Measurements from ENCODE around the gene C1orf74.

The C1orf74 gene

GRCh38 chr1:209766051-209766450 lies 18.3 kb downstream of the C1orf74 start:
- peak; percentile 86 to 90 for DNase-seq (ENCODE audit: low read depth in 1 of 2, low spot score in 1 of 2)
- no peak overlapping the region for H3K4me3 ChIP-seq (replicated peaks; ENCODE audit: insufficient read depth, low read length)
- no peaks in the 10 kb centered on the region for H3K27me3 ChIP-seq (ENCODE audit: insufficient read depth, poor library complexity, severe bottlenecking)
- H3K27ac ChIP-seq (replicated peaks) = peak overlapping the region; percentile 43; the same call in 1 of the 2 replicates
- TF ChIP-seq CTCF (IDR thresholded peaks at IDR 0.05; ENCODE audit: insufficient read depth, low read length) (no peak), POLR2AphosphoS5 (IDR thresholded peaks at IDR 0.05; ENCODE audit: low read depth) (peak; percentile 69), REST (IDR thresholded peaks at IDR 0.05; ENCODE audit: insufficient replicate concordance, low read depth) (no peak)

DNA sequence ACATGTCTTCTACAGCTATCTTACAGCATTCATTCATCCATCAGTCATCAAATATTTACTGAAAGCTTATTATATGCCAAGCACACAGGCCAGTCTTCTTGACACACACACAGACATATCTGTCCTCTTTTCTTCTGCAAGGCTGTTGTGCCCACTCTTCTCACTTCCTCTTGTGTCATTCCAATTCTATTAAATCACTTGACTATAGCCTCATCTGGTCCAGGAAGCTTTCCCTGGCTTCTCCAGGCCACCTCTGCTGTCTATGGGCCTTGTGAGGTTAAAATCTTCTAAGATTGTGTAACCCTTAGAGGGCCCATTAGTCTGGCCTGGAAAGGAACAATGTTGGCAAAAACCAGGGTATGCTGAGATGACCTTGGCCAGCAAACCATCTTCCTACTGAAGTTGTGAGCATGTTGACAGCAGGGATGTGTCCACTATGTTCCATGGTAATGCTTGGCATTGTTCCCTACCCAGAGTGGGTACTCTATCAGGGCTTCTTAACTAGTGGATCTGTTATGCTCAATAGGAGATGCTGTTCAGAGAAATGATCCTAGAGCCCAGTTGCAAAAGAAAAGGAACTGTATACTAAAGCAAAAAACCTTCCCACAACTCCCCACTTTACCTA lies 23.2 kb downstream of the C1orf74 start:
- no peak for DNase-seq (ENCODE audit: low read depth in 1 of 2, low spot score in 1 of 2)
- TF ChIP-seq GABPA (IDR thresholded peaks at IDR 0.05; ENCODE audit: low read depth) = no peak
- no peak for TF ChIP-seq REST (IDR thresholded peaks at IDR 0.05; ENCODE audit: insufficient replicate concordance, low read depth)
- no peak for TF ChIP-seq POLR2AphosphoS5 (IDR thresholded peaks at IDR 0.05; ENCODE audit: low read depth)
- TF ChIP-seq SPI1 (IDR thresholded peaks at IDR 0.05; ENCODE audit: borderline replicate concordance, low read depth) = no peak; the same call in 1 of the 2 replicates
- TF ChIP-seq CTCF (IDR thresholded peaks at IDR 0.05; ENCODE audit: insufficient read depth, low read length) = no peak
- no peaks in the 10 kb centered on the region for H3K27me3 ChIP-seq (ENCODE audit: insufficient read depth, poor library complexity, severe bottlenecking)
- no peak overlapping the region for H3K27ac ChIP-seq (replicated peaks)
- H3K4me3 ChIP-seq (replicated peaks; ENCODE audit: insufficient read depth, low read length) = no peak overlapping the region

GRCh38 chr1:209759829-209760359 lies 24.5 kb downstream of the C1orf74 start:
- no peaks in the 10 kb centered on the region for H3K27me3 ChIP-seq (ENCODE audit: insufficient read depth, poor library complexity, severe bottlenecking)
- no peak for DNase-seq (ENCODE audit: low read depth in 1 of 2, low spot score in 1 of 2)
- TF ChIP-seq SPI1 (IDR thresholded peaks at IDR 0.05; ENCODE audit: borderline replicate concordance, low read depth) (no peak), POLR2AphosphoS5 (IDR thresholded peaks at IDR 0.05; ENCODE audit: low read depth) (no peak), REST (IDR thresholded peaks at IDR 0.05; ENCODE audit: insufficient replicate concordance, low read depth) (no peak), CTCF (IDR thresholded peaks at IDR 0.05; ENCODE audit: insufficient read depth, low read length) (no peak), GABPA (IDR thresholded peaks at IDR 0.05; ENCODE audit: low read depth) (no peak)
- no peak overlapping the region for H3K27ac ChIP-seq (replicated peaks)
- no peak overlapping the region for H3K4me3 ChIP-seq (replicated peaks; ENCODE audit: insufficient read depth, low read length)

All from HL-60 (cell line).